MCF 10A (cell line): ENCODE results near the gene FMNL2. TPM values are rescaled to one million over a fixed set of nuclear protein-coding genes. Genes with fewer than 3 reads are reported as not detected.

Source experiments
- BruUV-seq: library from RNA; stranded (reverse); fragments of 400-500 nt; replicated peaks from 2 replicates; lab custom pipeline; 2021; lab: Mats Ljungman, UMichigan
- CTCF ChIA-PET: fragments of 300-600 bp; sonication (Branson Sonifier 250); formaldehyde crosslinking; extraction: SDS; loops from one replicate; lab custom pipeline; 2021; ENCODE audit warnings: antibody characterized with exemption, inconsistent platforms; lab: Yijun Ruan, JAX
- POLR2A ChIA-PET: fragments of 300-600, 350-650 bp; sonication (Branson Sonifier 250); formaldehyde crosslinking; extraction: SDS; loops from one replicate; lab custom pipeline; 2020; ENCODE audit warnings: antibody characterized with exemption, inconsistent platforms; lab: Yijun Ruan, JAX
- DNase-seq: peaks from one replicate; pipeline ENCODE4 v3.0.0-alpha.2; 2018; ENCODE audit not compliant: unreplicated experiment
- H3K27ac Mint-ChIP-seq: one replicate; pipeline ENCODE4 v1.8.0; 2022; ENCODE audit warnings: mild to moderate bottlenecking, low read depth, mixed read lengths; ENCODE audit not compliant: unreplicated experiment
- H3K27me3 Mint-ChIP-seq: one replicate; pipeline ENCODE4 v1.8.0; 2022; ENCODE audit warnings: mixed read lengths; ENCODE audit not compliant: insufficient read depth, unreplicated experiment
- H3K36me3 Mint-ChIP-seq: one replicate; pipeline ENCODE4 v1.8.0; 2022; ENCODE audit warnings: mild to moderate bottlenecking, moderate library complexity, mixed read lengths; ENCODE audit not compliant: insufficient read depth, unreplicated experiment
- H3K4me1 Mint-ChIP-seq: one replicate; pipeline ENCODE4 v1.8.0; 2022; ENCODE audit warnings: mixed read lengths; ENCODE audit not compliant: insufficient read depth, unreplicated experiment
- H3K4me3 Mint-ChIP-seq: one replicate; pipeline ENCODE4 v1.8.0; 2022; ENCODE audit warnings: mild to moderate bottlenecking, moderate library complexity, mixed read lengths; ENCODE audit not compliant: unreplicated experiment
- H3K9me3 Mint-ChIP-seq: one replicate; pipeline ENCODE4 v1.8.0; 2022; ENCODE audit warnings: mixed read lengths; ENCODE audit not compliant: unreplicated experiment
- CTCF ChIP-seq: fragments of 200-600 bp; IDR thresholded peaks from one replicate; pipeline ENCODE4 v1.8.0; 2022; ENCODE audit warnings: antibody characterized with exemption, mild to moderate bottlenecking; ENCODE audit not compliant: unreplicated experiment
- intact Hi-C: fragments of 100-400 bp; cut with micrococcal nuclease; formaldehyde crosslinking; loops from 2 replicates; pipeline ENCODE4 v1.14.1; 2022
- total RNA-seq: library from RNA; stranded (reverse); gene quantifications from 2 replicates; pipeline ENCODE4 v1.2.3, GENCODE V29; 2022

FMNL2 gene
- total RNA-seq, 1 experiment from 2014 or later, result 76.5 TPM

GRCh38 chr2:152696476-152696875 lies 361.5 kb downstream of the FMNL2 start:
- ChIA-PET POLR2A (interaction anchor here (1.0 to 3.0 kb wide), 3 partner anchors 13 to 21 kb away, joined by 3 to 15 read pairs (median 6); partner anchors contain the start of genes ARL6IP6 and PRPF40A), CTCF (interaction anchor here (0.5 to 1.4 kb wide), 4 partner anchors 19 to 520 kb away, joined by 3 to 8 read pairs (median 3); no protein-coding TSS in a partner anchor)
- H3K27me3 Mint-ChIP-seq, result no peaks in the 10 kb centered on the region
- H3K36me3 Mint-ChIP-seq, result peaks cover 12% of the 10 kb centered on the region
- no peak for DNase-seq
- intact Hi-C loops, result no loop called here
- no peak overlapping the region for H3K27ac Mint-ChIP-seq
- BruUV-seq, result no TSS peak
- H3K9me3 Mint-ChIP-seq, result peaks cover 6% of the 10 kb centered on the region
- no peak overlapping the region for H3K4me3 Mint-ChIP-seq
- H3K4me1 Mint-ChIP-seq, result peaks cover 12% of the 10 kb centered on the region
- TF ChIP-seq CTCF, result no peak

Other genes with a start within 250 kb of the FMNL2 start
- 0.29 and 0.49 TPM in 2 replicates for gene CACNB4, start 236.1 kb upstream of the FMNL2 start, total RNA-seq
- gene STAM2, start 159.4 kb upstream of the FMNL2 start, total RNA-seq, result 27.6 and 35.3 TPM in 2 replicates